Esophagus squamous epithelium (tissue), 5 donors: ENCODE measurements around the gene CCDC61. TPM values are rescaled to one million over a fixed set of nuclear protein-coding genes. Genes with fewer than 3 reads are reported as not detected.

Experiments used
- DNase-seq: peaks from one replicate; lab custom pipeline; 2025; lab: John Stamatoyannopoulos, UW
- H3K27ac ChIP-seq, 4 donors: fragments of 200-600 bp; sonication (generic); one replicate each; pipeline ENCODE4 v1.5.1; 2016 to 2019; ENCODE audit warnings: mild to moderate bottlenecking in 1 of 4
- H3K27me3 ChIP-seq, 4 donors: fragments of 200-600 bp; sonication (generic); 1 replicate in 3 of 4; 2 replicates in 1 of 4; pipeline versions ENCODE4 v1.5.1 to v1.6.0; 2017 to 2021; ENCODE audit warnings: antibody characterized with exemption in 1 of 4
- H3K36me3 ChIP-seq, 3 donors: fragments of 200-600 bp; sonication (generic); one replicate each; pipeline ENCODE4 v1.5.1; 2016 to 2019
- H3K4me1 ChIP-seq, 3 donors: fragments of 200-600 bp; sonication (generic); one replicate each; pipeline ENCODE4 v1.5.1; 2017 to 2019
- H3K4me3 ChIP-seq, 4 donors: fragments of 200-600 bp; sonication (generic); 1 replicate in 3 of 4; 2 replicates in 1 of 4; pipeline ENCODE4 v1.5.1; 2016 to 2019; ENCODE audit warnings: mild to moderate bottlenecking in 2 of 4, moderate library complexity in 1 of 4
- H3K9me3 ChIP-seq, 3 donors: fragments of 200-600 bp; sonication (generic); one replicate each; pipeline ENCODE4 v1.5.1; 2016 to 2019
- POLR2A ChIP-seq, 4 donors: fragments of 450-650 bp; IDR thresholded peaks; one replicate each; pipeline ENCODE4 v1.6.1; 2017; ENCODE audit warnings: antibody characterized with exemption in 4 of 4, mild to moderate bottlenecking in 4 of 4, moderate library complexity in 3 of 4
- WGBS, 2 donors: methylation state at CpG; one replicate each; pipeline ENCODE4 v1.1.5; 2018; 5-methylcytosine and 5-hydroxymethylcytosine counted together
- intact Hi-C: fragments of 100-400 bp; cut with DNase I; formaldehyde crosslinking; loops from one replicate; pipeline ENCODE4 v1.15.0; 2022
- total RNA-seq, 4 donors: library from RNA; depleted of rRNA; stranded (reverse); fragments of >200 nt; gene quantifications; one replicate each; pipeline ENCODE4 v1.1.0, GENCODE V29; 2016
- TF ChIP-seq, protein P1 (sequence below), 6 experiments: fragments of 450-650 bp in 4 of 6; fragments of 200-600 bp in 2 of 6; sonication (generic) in 2 of 6; IDR thresholded peaks; one replicate each; pipeline ENCODE4 v1.5.1; 2016 to 2019; ENCODE audit warnings: antibody characterized with exemption in 6 of 6, mild to moderate bottlenecking in 4 of 6, moderate library complexity in 4 of 6
- donor health status: DM: yes; HTN: yes; CAD: no.

The CCDC61 gene
- total RNA-seq, 4 donors from 2014 or later: 5.9 to 9.5 (median 7.4) TPM

DNA sequence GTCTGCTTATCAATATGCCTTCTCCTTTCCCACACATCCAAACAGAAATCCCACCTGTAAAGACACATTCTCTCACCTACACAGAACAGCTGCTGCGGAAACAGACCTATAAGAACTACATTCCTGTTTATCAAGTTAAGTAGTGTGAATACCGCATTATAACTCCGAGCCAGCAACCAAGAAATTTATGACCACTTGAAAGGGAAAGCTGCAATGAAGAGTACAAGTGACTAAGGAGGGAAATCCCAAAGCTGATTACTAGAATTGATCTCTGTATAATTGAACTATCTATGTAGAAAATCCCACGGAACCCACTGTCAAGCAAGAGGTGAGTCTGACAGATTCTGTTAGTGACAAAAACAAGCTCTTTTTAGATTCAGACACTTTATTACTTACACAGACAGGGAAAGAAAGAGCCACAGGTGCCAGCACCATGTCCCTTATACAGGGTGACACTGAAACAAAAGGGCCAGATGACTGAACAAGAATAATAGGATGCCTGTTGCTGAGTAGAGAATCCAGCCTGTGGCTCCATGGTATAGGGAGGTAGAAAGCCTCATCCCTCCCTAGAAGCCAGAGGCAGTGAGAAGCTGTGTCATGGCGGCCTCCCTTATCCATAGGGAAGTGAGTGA is 47.1 kb downstream of the CCDC61 start:
- Histone ChIP-seq H3K4me1 (peaks cover 0 to 7% (median 0%) of the 10 kb centered on the region in 3 donors), H3K27me3 (peaks cover 0 to 71% (median 0%) of the 10 kb centered on the region in 4 donors), H3K4me3 (no peak overlapping the region), H3K9me3 (no peaks in the 10 kb centered on the region), H3K27ac (no peak overlapping the region), H3K36me3 (no peaks in the 10 kb centered on the region)
- TF ChIP-seq, protein P1, sequence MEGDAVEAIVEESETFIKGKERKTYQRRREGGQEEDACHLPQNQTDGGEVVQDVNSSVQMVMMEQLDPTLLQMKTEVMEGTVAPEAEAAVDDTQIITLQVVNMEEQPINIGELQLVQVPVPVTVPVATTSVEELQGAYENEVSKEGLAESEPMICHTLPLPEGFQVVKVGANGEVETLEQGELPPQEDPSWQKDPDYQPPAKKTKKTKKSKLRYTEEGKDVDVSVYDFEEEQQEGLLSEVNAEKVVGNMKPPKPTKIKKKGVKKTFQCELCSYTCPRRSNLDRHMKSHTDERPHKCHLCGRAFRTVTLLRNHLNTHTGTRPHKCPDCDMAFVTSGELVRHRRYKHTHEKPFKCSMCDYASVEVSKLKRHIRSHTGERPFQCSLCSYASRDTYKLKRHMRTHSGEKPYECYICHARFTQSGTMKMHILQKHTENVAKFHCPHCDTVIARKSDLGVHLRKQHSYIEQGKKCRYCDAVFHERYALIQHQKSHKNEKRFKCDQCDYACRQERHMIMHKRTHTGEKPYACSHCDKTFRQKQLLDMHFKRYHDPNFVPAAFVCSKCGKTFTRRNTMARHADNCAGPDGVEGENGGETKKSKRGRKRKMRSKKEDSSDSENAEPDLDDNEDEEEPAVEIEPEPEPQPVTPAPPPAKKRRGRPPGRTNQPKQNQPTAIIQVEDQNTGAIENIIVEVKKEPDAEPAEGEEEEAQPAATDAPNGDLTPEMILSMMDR (IDR thresholded peaks at IDR 0.05): no peak
- no peak for TF ChIP-seq POLR2A (IDR thresholded peaks at IDR 0.05)
- intact Hi-C loops: no loop called here
- WGBS, 2 donors: 57% methylated on average over 4 to 5 of the region's 5 CpGs
- DNase-seq: no peak

DNA sequence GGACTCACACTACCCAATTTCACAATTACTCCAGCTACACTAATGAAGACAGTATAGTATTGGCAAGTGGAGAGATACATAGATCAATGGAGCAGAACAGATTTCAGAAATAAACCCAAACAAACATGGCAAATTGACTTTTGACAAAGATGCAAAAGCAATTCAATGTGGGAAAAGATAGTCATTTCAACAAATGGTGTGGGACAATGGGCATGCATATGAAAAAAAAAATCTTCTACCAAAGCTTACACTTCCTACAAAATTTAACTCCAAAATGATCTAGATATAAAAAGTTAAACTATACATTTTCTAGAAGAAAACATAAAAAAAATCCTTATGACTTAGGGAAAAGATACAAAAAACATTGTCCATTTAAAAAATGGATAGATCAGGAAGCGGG is 48.3 kb downstream of the CCDC61 start:
- no peak for DNase-seq
- Histone ChIP-seq H3K4me1 (peaks cover 0 to 7% (median 0%) of the 10 kb centered on the region in 3 donors), H3K4me3 (no peak overlapping the region), H3K9me3 (no peaks in the 10 kb centered on the region), H3K36me3 (no peaks in the 10 kb centered on the region), H3K27me3 (peaks cover 0 to 73% (median 0%) of the 10 kb centered on the region in 4 donors), H3K27ac (no peak overlapping the region)
- TF ChIP-seq POLR2A (IDR thresholded peaks at IDR 0.05): no peak
- TF ChIP-seq, protein P1 (IDR thresholded peaks at IDR 0.05): no peak
- intact Hi-C loops: no loop called here
- 73 to 100% methylated on average over 1 of the region's 1 CpG for WGBS, 2 donors

DNA sequence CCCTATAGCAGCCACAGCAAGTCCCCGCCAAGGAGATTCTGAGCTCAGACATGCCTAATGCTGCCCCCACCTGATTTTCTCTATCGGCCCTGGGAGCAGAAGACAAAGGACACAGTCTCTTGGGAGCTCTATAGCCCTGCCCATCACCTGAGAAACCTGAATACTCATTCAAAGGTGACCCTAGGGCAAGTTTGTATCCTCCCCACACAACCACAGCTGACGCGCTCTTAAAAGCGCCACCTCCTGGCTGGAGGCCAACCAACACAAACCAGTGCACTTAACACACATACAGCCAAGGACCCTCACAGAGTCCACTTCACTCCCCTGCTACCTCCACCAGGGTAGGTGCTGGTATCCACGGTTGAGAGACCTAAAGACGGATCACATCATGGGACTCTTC is 54.3 kb downstream of the CCDC61 start:
- intact Hi-C loops: no loop called here
- Histone ChIP-seq H3K27me3 (peaks cover 0 to 56% (median 0%) of the 10 kb centered on the region in 4 donors), H3K9me3 (no peaks in the 10 kb centered on the region), H3K36me3 (no peaks in the 10 kb centered on the region), H3K4me3 (no peak overlapping the region), H3K4me1 (peaks cover 0 to 6% (median 0%) of the 10 kb centered on the region in 3 donors), H3K27ac (no peak overlapping the region)
- TF ChIP-seq POLR2A (IDR thresholded peaks at IDR 0.05): no peak
- TF ChIP-seq, protein P1 (IDR thresholded peaks at IDR 0.05): no peak
- WGBS, 2 donors: 27 to 33% methylated on average over 1 to 3 of the region's 7 CpGs
- DNase-seq: no peak

DNA sequence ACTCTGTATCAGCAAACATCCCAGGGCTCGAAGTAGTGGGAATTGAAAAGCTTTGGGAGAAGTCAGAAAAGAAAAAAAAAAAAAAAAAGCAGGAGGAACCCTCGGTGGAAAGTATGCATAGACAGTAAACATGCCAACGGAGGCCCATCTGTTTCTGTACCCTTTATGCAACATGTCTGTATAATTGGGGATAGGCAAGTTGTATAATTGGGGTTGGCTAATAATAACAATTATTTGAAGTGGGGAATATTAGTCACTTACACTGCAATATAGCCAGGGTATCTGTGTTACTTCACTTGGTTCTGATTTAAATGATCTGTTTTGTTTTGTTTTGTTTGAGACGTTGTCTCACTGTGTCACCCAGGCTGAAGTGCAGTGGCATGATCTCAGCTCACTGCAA is 57.6 kb downstream of the CCDC61 start:
- no peaks in the 10 kb centered on the region for H3K36me3 ChIP-seq

DNA sequence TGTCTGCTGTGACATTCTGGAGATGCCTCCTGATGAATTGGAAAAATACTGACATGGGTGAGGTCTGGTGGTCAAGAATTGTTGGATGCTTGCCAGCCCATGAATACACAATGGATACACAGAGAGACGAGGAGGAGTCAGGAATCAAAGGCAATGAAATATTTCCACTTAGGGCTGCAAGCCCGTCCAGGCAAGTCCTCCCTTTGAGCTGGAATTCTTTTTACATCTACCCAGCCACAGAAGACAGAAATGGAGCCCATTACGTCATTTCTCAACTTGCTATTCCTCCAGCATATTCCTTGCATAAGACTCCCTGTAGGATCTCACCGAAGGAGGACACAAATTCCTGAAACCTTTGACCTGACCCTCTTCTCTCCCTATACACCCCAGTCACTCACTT is 61.3 kb downstream of the CCDC61 start:
- H3K9me3 ChIP-seq: peaks cover 0 to 3% (median 0%) of the 10 kb centered on the region in 3 donors
- 17 to 39% methylated on average over 4 of the region's 4 CpGs for WGBS, 2 donors
- intact Hi-C loops: no loop called here
- no peaks in the 10 kb centered on the region for H3K36me3 ChIP-seq
- DNase-seq: no peak
- no peak for TF ChIP-seq POLR2A (IDR thresholded peaks at IDR 0.05)
- TF ChIP-seq, protein P1 (IDR thresholded peaks at IDR 0.05): no peak
- no peak overlapping the region for H3K27ac ChIP-seq
- H3K27me3 ChIP-seq: peaks cover 0 to 67% (median 0%) of the 10 kb centered on the region in 4 donors
- no peak overlapping the region for H3K4me3 ChIP-seq
- H3K4me1 ChIP-seq: peaks cover 0 to 4% (median 0%) of the 10 kb centered on the region in 3 donors

More for the DNA sequence above, 57.6 kb downstream of the CCDC61 start:
- intact Hi-C loops: no loop called here
- Histone ChIP-seq H3K27ac (no peak overlapping the region), H3K4me3 (no peak overlapping the region), H3K4me1 (peaks cover 0 to 10% (median 0%) of the 10 kb centered on the region in 3 donors), H3K27me3 (peaks cover 0 to 62% (median 0%) of the 10 kb centered on the region in 4 donors), H3K9me3 (no peaks in the 10 kb centered on the region)
- DNase-seq: no peak
- WGBS, 2 donors: 63 to 69% methylated on average over 4 of the region's 4 CpGs
- TF ChIP-seq, protein P1 (IDR thresholded peaks at IDR 0.05): no peak
- no peak for TF ChIP-seq POLR2A (IDR thresholded peaks at IDR 0.05)
